Mesothelial cell of epicardium (in vitro differentiated cells): ENCODE results near the gene CD2BP2. TPM values are rescaled to one million over a fixed set of nuclear protein-coding genes. Genes with fewer than 3 reads are reported as not detected.

Source experiments
- DNase-seq, 2 experiments: peaks; one replicate each; pipeline ENCODE4 v3.0.0; 2021; ENCODE audit warnings: low spot score in 2 of 2; ENCODE audit not compliant: unreplicated experiment in 2 of 2
- H3K27ac Mint-ChIP-seq: 2 replicates; pipeline ENCODE4 v1.8.0; 2021; ENCODE audit warnings: mixed read lengths
- H3K27me3 Mint-ChIP-seq: 2 replicates; pipeline ENCODE4 v1.8.0; 2021; ENCODE audit warnings: low read depth, mixed read lengths
- H3K36me3 Mint-ChIP-seq: 2 replicates; pipeline ENCODE4 v1.8.0; 2021; ENCODE audit warnings: mixed read lengths
- H3K4me1 Mint-ChIP-seq: 2 replicates; pipeline ENCODE4 v1.8.0; 2021; ENCODE audit warnings: mixed read lengths
- H3K4me3 Mint-ChIP-seq: 2 replicates; pipeline ENCODE4 v1.8.0; 2021; ENCODE audit warnings: mild to moderate bottlenecking, moderate library complexity, mixed read lengths
- H3K9me3 Mint-ChIP-seq: 2 replicates; pipeline ENCODE4 v1.8.0; 2021; ENCODE audit warnings: mixed read lengths
- total RNA-seq: library from RNA; stranded (reverse); gene quantifications from 3 replicates; pipeline ENCODE4 v1.2.1, GENCODE V29; 2021
- TF ChIP-seq, protein P1 (sequence below): fragments of 200-600 bp; sonication (generic); IDR thresholded peaks from one replicate; pipeline ENCODE4 v1.5.0; 2021; ENCODE audit warnings: antibody characterized with exemption; ENCODE audit not compliant: unreplicated experiment

CD2BP2 gene
- total RNA-seq, 1 donor from 2014 or later: 63.9 TPM

- Mint-ChIP-seq H3K27me3 (no peaks in the 10 kb centered on the region), H3K36me3 (peaks cover 4% of the 10 kb centered on the region), H3K27ac (peak overlapping the region; percentile 96), H3K4me3 (peak overlapping the region; percentile 95), H3K4me1 (peaks cover 24% of the 10 kb centered on the region), H3K9me3 (no peaks in the 10 kb centered on the region)
- TF ChIP-seq, protein P1, sequence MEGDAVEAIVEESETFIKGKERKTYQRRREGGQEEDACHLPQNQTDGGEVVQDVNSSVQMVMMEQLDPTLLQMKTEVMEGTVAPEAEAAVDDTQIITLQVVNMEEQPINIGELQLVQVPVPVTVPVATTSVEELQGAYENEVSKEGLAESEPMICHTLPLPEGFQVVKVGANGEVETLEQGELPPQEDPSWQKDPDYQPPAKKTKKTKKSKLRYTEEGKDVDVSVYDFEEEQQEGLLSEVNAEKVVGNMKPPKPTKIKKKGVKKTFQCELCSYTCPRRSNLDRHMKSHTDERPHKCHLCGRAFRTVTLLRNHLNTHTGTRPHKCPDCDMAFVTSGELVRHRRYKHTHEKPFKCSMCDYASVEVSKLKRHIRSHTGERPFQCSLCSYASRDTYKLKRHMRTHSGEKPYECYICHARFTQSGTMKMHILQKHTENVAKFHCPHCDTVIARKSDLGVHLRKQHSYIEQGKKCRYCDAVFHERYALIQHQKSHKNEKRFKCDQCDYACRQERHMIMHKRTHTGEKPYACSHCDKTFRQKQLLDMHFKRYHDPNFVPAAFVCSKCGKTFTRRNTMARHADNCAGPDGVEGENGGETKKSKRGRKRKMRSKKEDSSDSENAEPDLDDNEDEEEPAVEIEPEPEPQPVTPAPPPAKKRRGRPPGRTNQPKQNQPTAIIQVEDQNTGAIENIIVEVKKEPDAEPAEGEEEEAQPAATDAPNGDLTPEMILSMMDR: no peak
- DNase-seq: peak in 1 of 2 experiments; percentile 74
Observed at GRCh38 chr16:30394592-30395154, 39.6 kb upstream of the CD2BP2 start.

DNA sequence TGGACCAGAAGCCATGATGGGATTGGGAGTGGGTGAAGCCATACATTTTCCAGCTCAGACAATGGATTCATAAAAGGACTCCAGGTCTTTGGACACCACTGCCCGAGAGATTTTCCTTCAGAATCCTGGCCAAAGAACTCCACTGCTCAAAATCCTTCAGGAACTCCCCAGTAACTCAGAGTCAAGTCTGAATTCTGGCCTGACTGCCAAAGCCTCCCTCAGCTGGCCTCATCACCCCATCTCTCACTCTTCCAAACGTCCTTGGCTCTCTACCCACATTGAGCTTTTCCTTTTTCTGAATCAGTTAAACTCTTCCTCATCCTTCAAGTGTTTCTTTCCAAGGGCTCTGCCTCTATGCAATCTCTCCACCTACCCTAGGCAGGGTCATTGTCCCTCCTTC is 28.4 kb upstream of the CD2BP2 start:
- DNase-seq: no peak
- TF ChIP-seq, protein P1: no peak
- Mint-ChIP-seq H3K27me3 (no peaks in the 10 kb centered on the region), H3K4me3 (no peak overlapping the region), H3K9me3 (no peaks in the 10 kb centered on the region), H3K27ac (peak overlapping the region; percentile 18), H3K4me1 (peaks cover 4% of the 10 kb centered on the region), H3K36me3 (peaks cover 2% of the 10 kb centered on the region)

- H3K27ac Mint-ChIP-seq: no peak within 1 kb of the TSS
- peaks cover 14% of the 10 kb centered on the region for H3K4me1 Mint-ChIP-seq
- no peak within 1 kb of the TSS for H3K4me3 Mint-ChIP-seq
- DNase-seq: no peak
- no peaks in the 10 kb centered on the region for H3K9me3 Mint-ChIP-seq
- no peaks in the 10 kb centered on the region for H3K27me3 Mint-ChIP-seq
- TF ChIP-seq, protein P1: no peak
- H3K36me3 Mint-ChIP-seq: peaks cover 2% of the 10 kb centered on the region
Observed at GRCh38 chr16:30382111-30382881, 27.2 kb upstream of the CD2BP2 start, which contains the start of gene SEPTIN1. TSS of gene SEPTIN1 (minus strand) at chr16:30382561. CDS start at chr16:30382542, 19 bp downstream.

GRCh38 chr16:30381291-30382041 is 26.4 kb upstream of the CD2BP2 start:
- Mint-ChIP-seq H3K27ac (no peak overlapping the region), H3K27me3 (no peaks in the 10 kb centered on the region)
- TF ChIP-seq, protein P1: no peak

DNA sequence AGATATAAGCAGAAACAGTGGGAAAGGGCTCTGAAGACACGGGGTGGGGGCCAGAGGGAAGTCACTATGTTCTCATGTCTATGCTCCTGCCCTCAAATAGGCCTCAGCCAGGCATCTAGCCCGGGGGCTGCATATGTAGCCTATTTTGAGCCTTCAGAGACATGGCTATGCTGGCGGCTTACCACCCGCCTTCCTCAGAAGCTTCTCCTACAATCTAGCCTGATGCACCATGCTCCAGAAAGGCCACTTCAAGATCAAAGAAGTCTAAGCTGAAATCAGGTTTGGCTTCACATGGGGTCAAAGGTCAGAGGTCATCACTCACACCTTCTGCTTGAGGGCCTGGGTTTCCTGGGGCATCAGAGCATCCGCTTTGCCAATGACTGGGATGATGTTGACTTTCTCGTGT is 25.7 kb upstream of the CD2BP2 start:
- Mint-ChIP-seq H3K27me3 (no peaks in the 10 kb centered on the region), H3K4me1 (peaks cover 18% of the 10 kb centered on the region), H3K27ac (no peak overlapping the region), H3K9me3 (no peaks in the 10 kb centered on the region), H3K4me3 (peak overlapping the region; percentile 24), H3K36me3 (peaks cover 2% of the 10 kb centered on the region)
- TF ChIP-seq, protein P1: no peak
- DNase-seq: no peak

More at GRCh38 chr16:30381291-30382041, 26.4 kb upstream of the CD2BP2 start:
- H3K4me1 Mint-ChIP-seq: peaks cover 17% of the 10 kb centered on the region
- H3K9me3 Mint-ChIP-seq: no peaks in the 10 kb centered on the region
- H3K4me3 Mint-ChIP-seq: no peak overlapping the region
- no peak for DNase-seq
- peaks cover 2% of the 10 kb centered on the region for H3K36me3 Mint-ChIP-seq
